ENCODE data around the gene RUSF1.
A peak's percentile ranks its signal among the peaks of the same experiment; 100 is the strongest.

RUSF1 gene

DNA sequence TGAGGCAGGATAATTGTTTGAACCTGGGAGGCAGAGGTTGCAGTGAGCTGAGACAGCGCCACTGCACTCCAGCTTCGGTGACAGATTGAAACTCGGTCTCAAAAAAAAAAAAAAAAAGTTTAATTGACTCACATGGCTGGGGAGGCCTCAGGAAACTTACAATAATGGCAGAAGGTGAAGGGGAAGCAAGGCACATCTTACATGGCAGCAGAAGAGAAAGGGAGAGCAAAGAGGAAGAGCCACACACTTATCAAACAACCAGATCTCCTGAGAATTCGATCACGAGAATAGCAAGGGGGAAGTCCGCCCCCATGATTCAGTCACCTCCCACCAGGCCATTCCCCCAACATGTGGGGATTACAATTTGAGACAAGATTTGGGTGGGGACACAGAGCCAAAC is 62.3 kb downstream of the RUSF1 start:
- DNase-seq: peak in 2 of 4 experiments; percentile 13 to 27

DNA sequence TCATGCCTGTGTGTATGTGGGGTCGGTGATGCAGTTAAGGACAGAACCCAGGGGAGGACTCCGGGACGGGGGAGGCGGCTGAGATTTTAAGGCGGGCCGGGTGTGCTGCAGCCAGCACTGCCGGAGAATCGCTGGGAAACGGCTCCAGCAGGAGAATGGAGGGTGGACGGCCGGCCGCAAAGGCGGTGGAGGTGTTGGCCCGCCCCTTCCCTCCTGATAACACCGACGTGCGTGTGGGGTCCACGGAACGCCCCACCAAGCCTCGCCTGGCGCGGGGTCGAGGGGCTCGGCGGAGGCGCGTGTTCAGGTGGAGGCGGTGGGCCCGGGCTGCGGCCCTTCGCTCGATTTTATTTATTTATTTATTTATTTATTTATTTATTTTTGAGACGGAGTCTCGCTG is 66.2 kb downstream of the RUSF1 start:
- DNase-seq: no peak

GRCh38 chr16:31440516-31441184 is 67.5 kb downstream of the RUSF1 start:
- DNase-seq: no peak

DNA sequence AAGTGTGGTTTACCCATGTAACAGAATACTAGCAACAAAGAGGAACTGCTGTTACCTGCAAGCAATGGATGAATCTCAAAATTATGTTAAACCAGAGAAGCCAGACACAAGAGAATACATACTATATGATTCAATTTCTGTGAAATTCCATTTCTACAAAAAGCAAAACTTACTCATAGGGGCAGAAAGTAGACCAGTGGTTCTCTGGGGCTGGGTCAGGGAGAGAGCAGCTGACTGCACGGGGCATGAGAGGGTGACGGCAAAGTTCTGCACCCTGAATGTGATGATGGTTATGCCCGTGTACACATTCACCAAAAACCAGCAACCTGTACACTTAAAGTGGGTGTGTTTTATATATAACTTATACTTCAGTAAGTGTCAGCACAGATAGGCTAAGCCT is 68.7 kb downstream of the RUSF1 start:
- DNase-seq: no peak
